ENCODE results near the gene RSPH3. TPM values are rescaled to one million over a fixed set of nuclear protein-coding genes. Genes with fewer than 3 reads are reported as not detected.
A peak's percentile ranks its signal among the peaks of the same experiment; 100 is the strongest.

Gene RSPH3
- total RNA-seq, 2 experiments from 2014 or later = 3.4 to 3.7 TPM

DNA sequence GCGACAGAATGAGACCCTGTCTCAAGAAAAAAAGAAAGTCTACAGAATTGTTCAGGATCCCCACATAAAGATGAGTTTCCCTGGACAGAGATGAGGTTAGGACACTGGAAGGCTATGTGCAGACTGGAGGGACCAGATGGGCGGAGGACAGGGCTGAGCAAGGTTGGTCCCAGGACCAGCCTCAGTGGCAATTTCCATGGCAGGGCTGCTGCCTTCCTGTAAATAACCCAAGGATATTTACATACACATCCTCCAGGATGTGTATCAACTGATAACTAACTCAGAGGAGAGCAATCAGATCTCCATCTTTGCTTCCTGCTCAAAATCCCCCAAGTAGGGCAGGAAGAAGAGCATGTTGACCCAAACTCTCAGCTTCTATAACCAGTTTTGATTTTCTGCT, 58.8 kb downstream of the RSPH3 start:
- Mint-ChIP-seq H3K27ac (no peak overlapping the region), H3K27me3 (peaks cover 24% of the 10 kb centered on the region), H3K4me3 (no peak overlapping the region), H3K36me3 (ENCODE audit: low read depth) (peaks cover 3% of the 10 kb centered on the region), H3K9me3 (peaks cover 5% of the 10 kb centered on the region), H3K4me1 (peaks cover 12% of the 10 kb centered on the region)
- CTCF ChIA-PET = no interaction called here
- no peak for DNase-seq
- POLR2A ChIA-PET = interaction anchor here (0.6 kb wide), 1 partner anchor 52 kb away, joined by 5 read pairs; no protein-coding TSS in a partner anchor

DNA sequence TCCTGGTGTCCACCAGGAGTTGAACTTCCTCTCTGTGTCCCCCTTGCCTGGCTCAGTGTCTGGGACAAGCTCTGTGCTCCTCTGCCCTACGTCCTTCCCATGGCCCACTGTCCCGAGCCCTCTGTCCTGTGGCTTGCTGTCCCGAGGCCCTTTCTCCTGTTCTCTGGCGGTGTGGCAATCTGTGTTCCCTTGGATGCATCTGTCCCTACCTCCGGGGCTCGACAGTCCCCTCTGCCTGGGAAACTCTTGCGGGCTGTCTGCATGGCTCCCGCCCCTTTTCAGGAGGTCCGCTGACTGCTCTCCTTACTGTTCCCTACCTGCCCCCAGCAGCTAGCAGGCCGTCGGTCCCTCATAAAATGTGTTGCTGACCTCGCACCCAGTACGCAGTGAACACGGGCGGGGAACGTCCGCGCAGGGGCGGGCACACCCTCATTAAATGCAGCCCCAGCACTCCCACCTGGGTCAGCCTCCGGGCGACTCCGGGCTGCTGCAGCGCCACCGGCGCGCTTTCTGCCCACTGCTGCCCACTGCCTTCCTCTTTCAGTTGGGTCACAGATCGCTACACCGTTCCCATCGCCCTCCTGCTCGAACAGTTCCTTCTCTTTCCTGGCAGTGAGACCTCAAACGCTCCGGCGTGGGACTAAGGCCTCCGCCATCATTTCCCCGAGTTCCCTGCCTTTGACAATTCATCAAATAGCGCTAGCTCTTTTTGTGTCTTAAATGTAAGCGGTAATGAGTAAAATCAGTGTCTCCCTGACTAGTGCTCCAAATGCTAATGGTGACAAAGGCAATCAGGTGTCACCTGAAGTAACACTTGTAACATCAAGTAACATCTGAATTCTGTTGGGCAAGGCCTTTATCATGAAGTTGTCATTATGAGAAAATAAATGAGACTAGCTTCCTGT, 60.5 kb downstream of the RSPH3 start:
- Mint-ChIP-seq H3K9me3 (peaks cover 5% of the 10 kb centered on the region), H3K36me3 (ENCODE audit: low read depth) (peaks cover 3% of the 10 kb centered on the region), H3K4me1 (peaks cover 12% of the 10 kb centered on the region), H3K27ac (no peak overlapping the region), H3K4me3 (peak overlapping the region; percentile 34), H3K27me3 (peaks cover 20% of the 10 kb centered on the region)
- ChIA-PET POLR2A (no interaction called here), CTCF (interaction anchor here (1.1 kb wide), 1 partner anchor 69 kb away, joined by 3 read pairs; no protein-coding TSS in a partner anchor)
- DNase-seq = no peak

DNA sequence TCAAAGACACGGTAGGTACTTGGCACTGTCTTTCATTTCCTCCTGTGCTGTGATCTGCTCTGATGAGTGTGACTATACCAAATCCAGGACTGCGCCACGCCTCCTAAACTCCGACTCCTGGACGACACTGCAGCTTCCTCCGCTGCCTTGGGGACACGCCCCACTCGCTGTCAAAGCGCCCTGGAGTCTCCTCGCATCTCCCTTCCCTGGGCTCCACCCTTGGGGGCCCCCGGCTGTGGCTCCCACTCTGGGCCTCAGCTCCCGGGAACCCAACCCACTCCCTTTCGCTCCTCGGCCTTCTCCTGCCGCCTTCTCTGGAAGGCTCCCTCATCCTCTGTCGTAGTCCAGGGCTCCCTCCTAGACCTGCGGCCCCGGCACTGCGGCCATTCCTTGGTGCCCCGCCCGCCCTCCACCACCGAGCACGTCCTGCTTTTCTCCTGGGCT, 61.2 kb downstream of the RSPH3 start:
- peaks cover 3% of the 10 kb centered on the region for H3K36me3 Mint-ChIP-seq (ENCODE audit: low read depth)
- H3K27me3 Mint-ChIP-seq = peaks cover 20% of the 10 kb centered on the region
- peak; percentile 26 for DNase-seq
- CTCF ChIA-PET = interaction anchor here (1.1 kb wide), 1 partner anchor 70 kb away, joined by 3 read pairs; no protein-coding TSS in a partner anchor
- H3K4me1 Mint-ChIP-seq = peaks cover 12% of the 10 kb centered on the region
- no peak overlapping the region for H3K27ac Mint-ChIP-seq
- peak overlapping the region; percentile 21 for H3K4me3 Mint-ChIP-seq
- peaks cover 5% of the 10 kb centered on the region for H3K9me3 Mint-ChIP-seq
- POLR2A ChIA-PET = no interaction called here

DNA sequence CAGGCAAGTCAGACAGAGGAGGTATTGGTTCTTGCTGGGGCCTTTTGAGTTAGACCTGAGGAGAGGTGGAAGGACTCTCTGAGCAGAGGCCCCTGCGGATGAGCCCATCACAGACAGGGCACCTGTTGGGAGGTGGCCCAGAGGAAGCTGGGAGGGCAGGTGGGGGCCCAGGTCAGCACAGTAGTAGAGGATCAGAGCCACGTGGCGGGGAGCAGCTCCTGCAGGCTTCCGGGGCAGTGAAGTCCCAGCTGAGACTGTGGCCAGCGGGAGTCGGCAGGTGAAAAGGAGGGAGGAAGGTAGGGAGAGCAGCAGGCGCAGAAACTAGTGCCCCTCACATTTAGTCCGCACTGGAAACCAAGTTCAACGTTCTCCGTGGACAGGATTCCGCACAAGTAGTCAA, 61.8 kb downstream of the RSPH3 start:
- Mint-ChIP-seq H3K27me3 (peaks cover 20% of the 10 kb centered on the region), H3K4me1 (peaks cover 12% of the 10 kb centered on the region), H3K9me3 (peaks cover 5% of the 10 kb centered on the region), H3K36me3 (ENCODE audit: low read depth) (peaks cover 3% of the 10 kb centered on the region), H3K27ac (no peak overlapping the region), H3K4me3 (no peak overlapping the region)
- DNase-seq = no peak
- ChIA-PET CTCF (interaction anchor here (1.1 kb wide), 1 partner anchor 71 kb away, joined by 3 read pairs; no protein-coding TSS in a partner anchor), POLR2A (no interaction called here)

DNA sequence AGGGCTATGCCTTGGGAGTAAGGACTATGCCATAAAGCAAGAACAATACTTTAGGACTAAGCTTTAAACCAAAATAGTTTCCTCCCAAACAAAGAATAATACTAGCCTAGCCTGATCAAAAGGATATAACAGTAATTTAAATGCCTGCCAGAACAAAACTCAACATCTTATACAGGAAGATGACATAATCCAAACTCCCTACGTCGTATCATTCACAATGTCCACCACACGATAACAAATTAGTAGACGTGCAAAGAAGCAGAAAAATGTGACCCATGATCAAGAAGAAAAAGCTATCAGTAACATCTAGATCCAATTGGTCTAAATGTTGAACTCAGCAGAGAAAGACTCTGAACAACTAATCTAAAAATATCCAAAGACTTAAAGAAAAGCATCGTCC, 65.8 kb downstream of the RSPH3 start:
- H3K27ac Mint-ChIP-seq = no peak overlapping the region
- CTCF ChIA-PET = no interaction called here
- H3K36me3 Mint-ChIP-seq (ENCODE audit: low read depth) = no peaks in the 10 kb centered on the region
- no peak for DNase-seq
- POLR2A ChIA-PET = no interaction called here
- peaks cover 7% of the 10 kb centered on the region for H3K27me3 Mint-ChIP-seq
- peaks cover 3% of the 10 kb centered on the region for H3K4me1 Mint-ChIP-seq
- H3K9me3 Mint-ChIP-seq = no peaks in the 10 kb centered on the region
- H3K4me3 Mint-ChIP-seq = no peak overlapping the region

DNA sequence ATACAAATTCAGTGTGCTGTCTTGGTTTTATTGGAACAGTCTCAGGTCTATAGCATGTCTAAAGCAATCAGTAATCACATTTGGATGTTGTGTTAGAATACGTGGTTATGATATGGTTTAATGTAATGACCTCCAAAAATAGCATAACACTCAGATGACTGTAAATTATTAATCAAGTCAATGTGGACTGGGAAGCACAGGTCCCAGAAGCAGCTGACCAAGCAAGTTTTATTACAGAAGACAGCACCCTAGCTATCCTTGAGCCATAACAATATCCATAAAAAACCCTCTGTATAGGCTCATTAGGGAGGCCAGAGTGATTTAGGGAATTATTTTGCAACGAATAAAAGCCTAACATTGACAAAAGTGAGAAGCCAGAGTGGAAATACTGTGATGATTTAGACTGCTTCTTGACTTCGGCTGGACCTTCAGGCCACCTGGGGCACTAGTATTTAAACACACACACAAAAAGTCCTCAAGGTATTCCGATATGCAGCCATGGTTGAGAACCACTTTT, 66.9 kb downstream of the RSPH3 start:
- Mint-ChIP-seq H3K36me3 (ENCODE audit: low read depth) (no peaks in the 10 kb centered on the region), H3K4me1 (no peaks in the 10 kb centered on the region), H3K4me3 (no peak overlapping the region), H3K9me3 (no peaks in the 10 kb centered on the region), H3K27me3 (peaks cover 3% of the 10 kb centered on the region), H3K27ac (no peak overlapping the region)
- ChIA-PET CTCF (no interaction called here), POLR2A (no interaction called here)
- no peak for DNase-seq

DNA sequence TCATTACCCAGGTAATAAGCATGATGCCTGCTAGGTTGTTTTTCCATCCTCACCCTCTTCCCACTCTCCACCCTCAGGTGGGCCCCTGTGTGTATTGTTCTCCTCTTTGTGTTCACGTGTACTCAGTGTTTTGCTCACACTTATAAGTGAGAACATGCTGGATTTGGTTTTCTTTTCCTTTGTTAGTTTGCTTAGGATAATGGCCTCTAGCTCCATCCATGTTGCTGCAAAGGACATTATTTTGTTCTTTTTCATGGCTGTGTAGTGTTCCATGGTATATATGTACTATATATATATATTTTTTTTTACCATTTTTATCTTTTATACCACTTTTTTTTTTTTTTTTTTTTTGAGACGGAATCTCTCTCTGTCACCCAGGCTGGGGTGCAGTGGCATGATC, 71.9 kb downstream of the RSPH3 start:
- CTCF ChIA-PET = no interaction called here
- peaks cover 3% of the 10 kb centered on the region for H3K36me3 Mint-ChIP-seq (ENCODE audit: low read depth)
- peaks cover 4% of the 10 kb centered on the region for H3K9me3 Mint-ChIP-seq
- no peak overlapping the region for H3K27ac Mint-ChIP-seq
- H3K27me3 Mint-ChIP-seq = peaks cover 5% of the 10 kb centered on the region
- no peak for DNase-seq
- no peak overlapping the region for H3K4me3 Mint-ChIP-seq
- no peaks in the 10 kb centered on the region for H3K4me1 Mint-ChIP-seq
- POLR2A ChIA-PET = no interaction called here

DNA sequence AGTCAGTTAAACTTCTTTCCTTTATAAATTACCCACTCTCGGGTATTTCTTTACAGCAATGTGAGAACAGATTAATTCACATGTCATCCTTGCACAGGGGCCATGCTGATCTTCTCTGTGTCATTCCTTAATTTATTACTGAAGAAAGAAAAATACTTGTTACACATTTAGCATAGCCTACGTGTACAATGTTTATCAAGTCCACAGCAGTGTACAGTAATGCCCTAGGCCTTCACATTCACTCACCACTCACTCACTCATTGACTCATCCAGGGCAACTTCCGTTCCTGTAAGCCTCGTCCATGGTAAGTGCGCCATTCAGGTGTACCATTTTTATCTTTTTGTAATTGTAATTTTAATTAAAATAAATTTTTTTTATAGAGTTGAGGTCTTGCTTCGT, 73.6 kb downstream of the RSPH3 start:
- CTCF ChIA-PET = no interaction called here
- Mint-ChIP-seq H3K9me3 (peaks cover 4% of the 10 kb centered on the region), H3K4me3 (no peak overlapping the region), H3K4me1 (no peaks in the 10 kb centered on the region), H3K27me3 (peaks cover 5% of the 10 kb centered on the region), H3K27ac (no peak overlapping the region), H3K36me3 (ENCODE audit: low read depth) (peaks cover 3% of the 10 kb centered on the region)
- no peak for DNase-seq
- POLR2A ChIA-PET = no interaction called here

DNA sequence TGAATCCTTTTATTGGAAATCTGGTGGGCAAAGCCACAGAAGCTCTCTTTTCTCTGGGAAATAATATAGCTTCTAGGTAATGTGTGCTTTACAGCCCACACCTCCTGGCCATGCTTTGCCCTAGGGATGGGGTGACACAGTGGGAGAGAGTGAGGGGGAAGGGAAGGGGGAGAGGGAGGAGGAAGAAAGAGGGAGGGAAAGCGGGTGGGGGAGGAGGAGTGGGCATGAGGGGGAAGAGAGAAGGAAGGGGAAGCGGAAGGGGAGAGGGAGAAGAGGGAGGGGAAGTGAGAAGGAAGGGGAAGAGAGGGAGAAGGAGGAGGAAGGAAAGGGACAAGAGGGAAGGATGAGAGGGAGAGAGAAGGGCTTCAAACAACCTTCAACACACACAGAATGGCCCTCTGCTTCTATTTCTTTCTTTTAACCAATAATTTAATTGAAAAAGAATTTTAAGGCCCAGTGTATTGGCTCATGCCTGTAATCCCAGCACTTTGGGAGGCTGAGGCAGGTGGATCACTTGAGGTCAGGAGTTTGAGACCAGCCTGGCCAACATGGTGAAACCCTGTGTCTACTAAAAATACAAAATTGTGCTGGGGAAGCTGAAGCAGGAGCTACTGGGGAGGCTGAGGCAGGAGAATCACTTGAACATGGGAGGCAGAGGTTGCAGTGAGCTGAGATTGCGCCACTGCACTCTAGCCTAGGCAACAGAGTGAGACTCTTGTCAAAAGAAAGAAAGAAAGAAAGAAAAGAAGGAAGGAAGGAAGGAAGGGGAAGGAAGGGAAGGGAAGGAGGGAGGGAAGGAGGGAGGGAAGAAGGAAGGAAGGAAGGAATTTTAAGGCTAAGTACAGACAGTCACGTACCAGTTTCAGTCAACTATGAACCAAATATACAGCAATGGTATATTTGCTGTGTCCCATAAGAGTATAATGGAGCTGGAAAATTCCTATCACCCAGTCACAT, 75.2 kb downstream of the RSPH3 start:
- Mint-ChIP-seq H3K36me3 (ENCODE audit: low read depth) (peaks cover 3% of the 10 kb centered on the region), H3K27ac (no peak overlapping the region), H3K27me3 (peaks cover 4% of the 10 kb centered on the region), H3K9me3 (peaks cover 4% of the 10 kb centered on the region), H3K4me1 (peaks cover 7% of the 10 kb centered on the region), H3K4me3 (no peak overlapping the region)
- CTCF ChIA-PET = no interaction called here
- DNase-seq = no peak
- POLR2A ChIA-PET = interaction anchor here (1.2 kb wide), 1 partner anchor 55 kb away, joined by 3 read pairs; no protein-coding TSS in a partner anchor

DNA sequence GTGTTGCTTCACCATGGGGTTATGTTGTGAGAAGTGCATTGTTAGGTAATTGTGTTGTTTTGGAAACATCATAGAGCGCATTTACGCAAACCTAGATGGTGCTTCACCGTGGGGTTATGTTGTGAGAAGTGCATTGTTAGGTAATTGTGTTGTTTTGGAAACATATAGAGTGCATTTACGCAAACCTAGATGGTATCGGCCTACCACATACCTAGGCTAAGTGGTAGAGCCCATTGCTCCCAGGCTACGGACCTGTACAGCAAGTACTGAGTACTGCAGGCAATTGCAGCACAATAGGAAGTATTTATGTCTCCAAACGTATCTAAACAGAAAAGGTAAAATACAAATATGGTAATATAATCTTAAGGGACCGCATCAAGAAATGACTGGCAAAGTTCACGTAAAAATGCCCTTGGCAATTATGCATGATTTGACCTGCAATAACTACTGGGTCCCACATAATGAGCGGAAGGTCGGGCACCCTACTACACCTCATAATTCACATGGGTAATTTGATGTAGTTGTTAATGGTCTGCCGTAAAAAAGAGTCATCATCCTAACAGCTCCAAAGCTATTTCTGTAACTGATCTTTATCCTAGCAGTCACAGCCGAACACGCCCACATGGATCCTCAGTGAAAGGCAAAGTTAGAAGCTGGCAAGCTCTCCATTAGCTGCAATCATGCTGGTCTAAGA, 76.0 kb downstream of the RSPH3 start:
- POLR2A ChIA-PET = no interaction called here

More for the DNA sequence above, 76.0 kb downstream of the RSPH3 start:
- CTCF ChIA-PET = no interaction called here
- Mint-ChIP-seq H3K4me3 (no peak overlapping the region), H3K27me3 (peaks cover 2% of the 10 kb centered on the region), H3K27ac (no peak overlapping the region), H3K9me3 (peaks cover 4% of the 10 kb centered on the region), H3K36me3 (ENCODE audit: low read depth) (peaks cover 3% of the 10 kb centered on the region), H3K4me1 (peaks cover 9% of the 10 kb centered on the region)
- DNase-seq = no peak
